HepG2 (cell line): ENCODE measurements around the gene CES2. TPM values are rescaled to one million over a fixed set of nuclear protein-coding genes. Genes with fewer than 3 reads are reported as not detected.

Experiments used
- CENPT ChIP-seq: sonication (generic); formaldehyde crosslinking; IDR thresholded peaks from 2 replicates; pipeline ENCODE4 v1.8.0; 2022; ENCODE audit warnings: low read depth, mild to moderate bottlenecking, moderate library complexity, missing genetic modification reagents
- CREB3 ChIP-seq: sonication (generic); formaldehyde crosslinking; IDR thresholded peaks from 2 replicates; pipeline ENCODE4 v1.5.0; 2020; ENCODE audit warnings: missing genetic modification reagents
- GABPA ChIP-seq, 2 experiments: IDR thresholded peaks; 2 replicates each; pipeline ENCODE4 v1.6.1; 2011 to 2016; ENCODE audit warnings: low read depth in 2 of 2, low read length in 1 of 2, missing biosample characterization in 1 of 2, missing genetic modification characterization in 1 of 2
- HNRNPLL ChIP-seq: fragments of 200-400 bp; formaldehyde crosslinking; IDR thresholded peaks from 2 replicates; pipeline ENCODE4 v1.6.1; 2017; ENCODE audit warnings: mild to moderate bottlenecking, low read depth, low read length; ENCODE audit not compliant: poor library complexity, severe bottlenecking
- NFAT5 ChIP-seq: sonication (generic); formaldehyde crosslinking; IDR thresholded peaks from 2 replicates; pipeline ENCODE4 v1.4.0; 2020; ENCODE audit warnings: missing genetic modification reagents
- POLR2G ChIP-seq: fragments of 200-400 bp; formaldehyde crosslinking; IDR thresholded peaks from 2 replicates; pipeline ENCODE4 v1.6.1; 2018; ENCODE audit warnings: mild to moderate bottlenecking, low read depth, low read length, moderate library complexity
- SP5 ChIP-seq: IDR thresholded peaks from 2 replicates; pipeline ENCODE4 v1.6.1; 2016; ENCODE audit warnings: low read depth, borderline replicate concordance
- SRY ChIP-seq: sonication (generic); formaldehyde crosslinking; IDR thresholded peaks from 2 replicates; pipeline ENCODE4 v1.8.0; 2022; ENCODE audit warnings: mild to moderate bottlenecking, missing genetic modification reagents
- ZBTB3 ChIP-seq: sonication (generic); formaldehyde crosslinking; IDR thresholded peaks from 2 replicates; pipeline ENCODE4 v1.4.0; 2020; ENCODE audit warnings: low read depth, mild to moderate bottlenecking, moderate library complexity, missing genetic modification reagents, borderline replicate concordance
- ZBTB33 ChIP-seq: sonication (generic); formaldehyde crosslinking; IDR thresholded peaks from 2 replicates; pipeline ENCODE4 v1.4.0; 2020; ENCODE audit warnings: missing genetic modification reagents
- ZNF12 ChIP-seq: sonication (generic); formaldehyde crosslinking; IDR thresholded peaks from 2 replicates; pipeline ENCODE4 v1.5.0; 2020; ENCODE audit warnings: missing genetic modification reagents
- ZNF274 ChIP-seq: sonication (generic); formaldehyde crosslinking; IDR thresholded peaks from 2 replicates; pipeline ENCODE4 v1.5.1; 2020; ENCODE audit warnings: mild to moderate bottlenecking, missing genetic modification reagents
- ZNF598 ChIP-seq: sonication (generic); formaldehyde crosslinking; IDR thresholded peaks from 2 replicates; pipeline ENCODE4 v1.5.1; 2020; ENCODE audit warnings: mild to moderate bottlenecking, missing genetic modification reagents, borderline replicate concordance
- ZNF605 ChIP-seq: sonication (generic); formaldehyde crosslinking; IDR thresholded peaks from 2 replicates; pipeline ENCODE4 v1.8.0; 2022; ENCODE audit warnings: mild to moderate bottlenecking, missing genetic modification reagents
- polyA plus RNA-seq, 8 experiments: library from polyadenylated mRNA; depleted of rRNA in 3 of 8; stranded (reverse) in 7 of 8; unstranded in 1 of 8; fragments of >200 nt; fragmentation: Illumina TruSeq in 4 of 8; extraction: Trizol in 4 of 8; gene quantifications; 2 replicates each; pipeline versions ENCODE4 v1.2.1 to v1.2.3, GENCODE V29; 2011 to 2016; ENCODE audit warnings: low read depth in 4 of 8, missing spikeins in 1 of 8, mixed read lengths in 1 of 8; ENCODE audit not compliant: insufficient read depth in 1 of 8
- total RNA-seq, 5 experiments: library from RNA; depleted of rRNA; stranded (reverse); fragments of >200 nt; fragmentation: Illumina TruSeq; extraction: Trizol; gene quantifications; 2 replicates each; pipeline ENCODE4 v1.2.3, GENCODE V29; 2016; ENCODE audit warnings: low read depth in 1 of 5
- TF ChIP-seq, protein P1 (sequence below): IDR thresholded peaks from 2 replicates; pipeline ENCODE4 v1.4.0; 2020; ENCODE audit warnings: mild to moderate bottlenecking, missing genetic modification reagents

CES2 gene
- total and polyA plus RNA-seq, 2 of the 13 experiments (the other 11 are each of a cell fraction or from before 2014, with no cell fraction given) = 50.6 to 63.8 TPM

DNA sequence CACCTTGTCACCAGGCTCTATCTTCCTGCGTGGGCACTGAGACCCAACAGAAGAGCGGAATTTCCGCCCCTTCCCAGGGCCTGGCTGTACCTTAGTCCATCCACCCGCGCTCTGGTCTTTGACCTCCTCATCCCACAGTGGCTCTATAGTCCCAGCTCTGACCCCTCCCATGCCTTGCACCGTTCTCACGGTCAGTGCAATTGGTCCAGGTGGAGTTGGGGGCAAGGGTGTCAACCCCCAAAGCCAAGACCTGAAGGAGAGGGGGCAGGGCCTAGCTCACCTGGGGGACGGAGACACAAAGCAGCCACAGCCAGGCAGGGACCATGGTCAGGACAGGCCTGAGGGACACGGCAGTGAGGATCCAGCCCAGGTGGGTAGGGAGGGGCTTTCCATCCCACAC lies 17.6 kb upstream of the CES2 start (continued):
- TF ChIP-seq ZNF12 (CRISPR knock-in tag) (no peak), CREB3 (CRISPR knock-in tag) (no peak), CENPT (no peak), GABPA (IDR thresholded peaks at IDR 0.05; ENCODE audit: low read depth, low read length) (no peak), GABPA (CRISPR knock-in tag; IDR thresholded peaks at IDR 0.05; ENCODE audit: low read depth) (no peak), SRY (CRISPR knock-in tag) (no peak), ZBTB33 (CRISPR knock-in tag) (no peak), ZNF605 (CRISPR knock-in tag) (peak; percentile 49; the same call in 1 of the 2 replicates), ZNF598 (CRISPR knock-in tag) (no peak; the same call in 1 of the 2 replicates), SP5 (peak; percentile 37; the same call in 1 of the 2 replicates), NFAT5 (CRISPR knock-in tag) (no peak), POLR2G (no peak), ZBTB3 (CRISPR knock-in tag) (no peak), HNRNPLL (peak; percentile 18), ZNF274 (no peak)
- TF ChIP-seq, protein P1, sequence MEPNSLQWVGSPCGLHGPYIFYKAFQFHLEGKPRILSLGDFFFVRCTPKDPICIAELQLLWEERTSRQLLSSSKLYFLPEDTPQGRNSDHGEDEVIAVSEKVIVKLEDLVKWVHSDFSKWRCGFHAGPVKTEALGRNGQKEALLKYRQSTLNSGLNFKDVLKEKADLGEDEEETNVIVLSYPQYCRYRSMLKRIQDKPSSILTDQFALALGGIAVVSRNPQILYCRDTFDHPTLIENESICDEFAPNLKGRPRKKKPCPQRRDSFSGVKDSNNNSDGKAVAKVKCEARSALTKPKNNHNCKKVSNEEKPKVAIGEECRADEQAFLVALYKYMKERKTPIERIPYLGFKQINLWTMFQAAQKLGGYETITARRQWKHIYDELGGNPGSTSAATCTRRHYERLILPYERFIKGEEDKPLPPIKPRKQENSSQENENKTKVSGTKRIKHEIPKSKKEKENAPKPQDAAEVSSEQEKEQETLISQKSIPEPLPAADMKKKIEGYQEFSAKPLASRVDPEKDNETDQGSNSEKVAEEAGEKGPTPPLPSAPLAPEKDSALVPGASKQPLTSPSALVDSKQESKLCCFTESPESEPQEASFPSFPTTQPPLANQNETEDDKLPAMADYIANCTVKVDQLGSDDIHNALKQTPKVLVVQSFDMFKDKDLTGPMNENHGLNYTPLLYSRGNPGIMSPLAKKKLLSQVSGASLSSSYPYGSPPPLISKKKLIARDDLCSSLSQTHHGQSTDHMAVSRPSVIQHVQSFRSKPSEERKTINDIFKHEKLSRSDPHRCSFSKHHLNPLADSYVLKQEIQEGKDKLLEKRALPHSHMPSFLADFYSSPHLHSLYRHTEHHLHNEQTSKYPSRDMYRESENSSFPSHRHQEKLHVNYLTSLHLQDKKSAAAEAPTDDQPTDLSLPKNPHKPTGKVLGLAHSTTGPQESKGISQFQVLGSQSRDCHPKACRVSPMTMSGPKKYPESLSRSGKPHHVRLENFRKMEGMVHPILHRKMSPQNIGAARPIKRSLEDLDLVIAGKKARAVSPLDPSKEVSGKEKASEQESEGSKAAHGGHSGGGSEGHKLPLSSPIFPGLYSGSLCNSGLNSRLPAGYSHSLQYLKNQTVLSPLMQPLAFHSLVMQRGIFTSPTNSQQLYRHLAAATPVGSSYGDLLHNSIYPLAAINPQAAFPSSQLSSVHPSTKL (CRISPR knock-in tag) = 0 out of 2 replicates have a peak, but pooled peaks have one; percentile 10
